Astrocyte of the spinal cord (primary cell): ENCODE data around the gene TRIM38.

Experiments
- DNase-seq: peaks from one replicate; pipeline ENCODE4 v3.0.0; 2011; ENCODE audit warnings: low read depth, low spot score
- H3K4me3 ChIP-seq: 2 replicates; pipeline ENCODE4 v1.5.1; 2011; ENCODE audit warnings: low read depth, mild to moderate bottlenecking, low read length, moderate library complexity
- in situ Hi-C: cut with HindIII; loops from 2 replicates; pipeline ENCODE4 v1.10.0; 2017; ENCODE audit warnings: low sequenced_read_pairs
- TF ChIP-seq, protein P1 (sequence below): IDR thresholded peaks from 2 replicates; pipeline ENCODE4 v1.5.1; 2012; ENCODE audit warnings: low read depth, mild to moderate bottlenecking, low read length, inconsistent platforms

The TRIM38 gene

GRCh38 chr6:25975923-25976560 lies 13.4 kb downstream of the TRIM38 start:
- in situ Hi-C loops: no loop called here
- no peak overlapping the region for H3K4me3 ChIP-seq
- DNase-seq: no peak
- TF ChIP-seq, protein P1, sequence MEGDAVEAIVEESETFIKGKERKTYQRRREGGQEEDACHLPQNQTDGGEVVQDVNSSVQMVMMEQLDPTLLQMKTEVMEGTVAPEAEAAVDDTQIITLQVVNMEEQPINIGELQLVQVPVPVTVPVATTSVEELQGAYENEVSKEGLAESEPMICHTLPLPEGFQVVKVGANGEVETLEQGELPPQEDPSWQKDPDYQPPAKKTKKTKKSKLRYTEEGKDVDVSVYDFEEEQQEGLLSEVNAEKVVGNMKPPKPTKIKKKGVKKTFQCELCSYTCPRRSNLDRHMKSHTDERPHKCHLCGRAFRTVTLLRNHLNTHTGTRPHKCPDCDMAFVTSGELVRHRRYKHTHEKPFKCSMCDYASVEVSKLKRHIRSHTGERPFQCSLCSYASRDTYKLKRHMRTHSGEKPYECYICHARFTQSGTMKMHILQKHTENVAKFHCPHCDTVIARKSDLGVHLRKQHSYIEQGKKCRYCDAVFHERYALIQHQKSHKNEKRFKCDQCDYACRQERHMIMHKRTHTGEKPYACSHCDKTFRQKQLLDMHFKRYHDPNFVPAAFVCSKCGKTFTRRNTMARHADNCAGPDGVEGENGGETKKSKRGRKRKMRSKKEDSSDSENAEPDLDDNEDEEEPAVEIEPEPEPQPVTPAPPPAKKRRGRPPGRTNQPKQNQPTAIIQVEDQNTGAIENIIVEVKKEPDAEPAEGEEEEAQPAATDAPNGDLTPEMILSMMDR: no peak

- no peak overlapping the region for H3K4me3 ChIP-seq
- no peak for DNase-seq
- TF ChIP-seq, protein P1: no peak
- in situ Hi-C loops: no loop called here
These were observed 18.3 kb downstream of the TRIM38 start for GRCh38 chr6:25980935-25981334.

DNA sequence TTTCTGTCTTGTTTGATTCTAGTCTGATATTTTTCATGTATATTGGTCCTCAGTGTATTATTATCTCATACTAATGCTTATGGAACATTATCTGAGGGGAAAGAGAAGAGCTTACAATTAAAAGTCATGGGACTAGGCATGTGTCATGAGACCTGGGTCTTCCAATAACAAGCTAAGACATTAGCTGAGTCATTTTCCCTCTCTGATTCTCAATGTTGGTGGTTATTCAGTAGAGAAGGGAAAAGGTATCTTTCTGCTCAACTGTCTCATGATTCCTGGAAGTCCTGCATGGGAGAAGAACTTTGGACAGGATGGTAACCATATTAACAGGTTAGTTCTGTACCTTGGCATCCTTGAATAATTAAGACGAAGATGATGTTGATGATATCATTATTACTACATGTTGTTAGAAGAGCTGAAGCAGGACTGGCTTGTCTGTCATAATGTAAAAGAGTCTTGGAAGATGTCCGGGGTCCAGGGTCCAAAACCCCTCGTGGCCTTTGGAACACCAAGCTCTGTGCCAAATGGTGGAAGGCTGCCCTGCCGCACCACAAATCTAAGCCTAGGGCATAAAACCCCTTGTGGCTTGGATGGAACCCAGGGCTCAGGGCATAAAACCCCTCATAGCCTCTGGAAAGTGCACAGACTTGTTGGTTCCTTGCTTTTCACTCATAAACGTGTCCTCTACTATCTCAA lies 19.1 kb downstream of the TRIM38 start:
- no peak for DNase-seq
- in situ Hi-C loops: no loop called here
- TF ChIP-seq, protein P1: no peak
- H3K4me3 ChIP-seq: no peak overlapping the region

GRCh38 chr6:25984265-25984664 lies 21.7 kb downstream of the TRIM38 start:
- TF ChIP-seq, protein P1: no peak
- in situ Hi-C loops: no loop called here
- DNase-seq: no peak
- no peak overlapping the region for H3K4me3 ChIP-seq

DNA sequence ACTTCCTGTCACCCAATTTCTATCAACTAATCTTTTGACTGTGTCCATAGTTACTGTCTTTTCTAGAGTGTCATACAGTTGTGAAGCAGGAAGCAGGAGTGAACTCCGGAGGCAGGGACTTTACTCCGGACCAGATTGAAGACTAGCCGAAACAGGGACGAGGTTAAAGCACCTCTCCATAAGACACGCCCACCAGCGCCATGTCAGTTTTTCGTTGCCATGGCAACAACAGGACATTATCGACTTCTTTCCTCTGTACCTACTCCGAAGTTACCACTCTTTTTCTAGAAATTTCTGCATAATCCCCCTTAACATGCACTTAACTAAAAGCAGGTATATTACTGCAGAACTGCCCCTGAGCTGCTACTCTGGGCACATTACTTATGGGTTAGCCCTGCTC lies 25.2 kb downstream of the TRIM38 start:
- in situ Hi-C loops: no loop called here
- no peak overlapping the region for H3K4me3 ChIP-seq

DNA sequence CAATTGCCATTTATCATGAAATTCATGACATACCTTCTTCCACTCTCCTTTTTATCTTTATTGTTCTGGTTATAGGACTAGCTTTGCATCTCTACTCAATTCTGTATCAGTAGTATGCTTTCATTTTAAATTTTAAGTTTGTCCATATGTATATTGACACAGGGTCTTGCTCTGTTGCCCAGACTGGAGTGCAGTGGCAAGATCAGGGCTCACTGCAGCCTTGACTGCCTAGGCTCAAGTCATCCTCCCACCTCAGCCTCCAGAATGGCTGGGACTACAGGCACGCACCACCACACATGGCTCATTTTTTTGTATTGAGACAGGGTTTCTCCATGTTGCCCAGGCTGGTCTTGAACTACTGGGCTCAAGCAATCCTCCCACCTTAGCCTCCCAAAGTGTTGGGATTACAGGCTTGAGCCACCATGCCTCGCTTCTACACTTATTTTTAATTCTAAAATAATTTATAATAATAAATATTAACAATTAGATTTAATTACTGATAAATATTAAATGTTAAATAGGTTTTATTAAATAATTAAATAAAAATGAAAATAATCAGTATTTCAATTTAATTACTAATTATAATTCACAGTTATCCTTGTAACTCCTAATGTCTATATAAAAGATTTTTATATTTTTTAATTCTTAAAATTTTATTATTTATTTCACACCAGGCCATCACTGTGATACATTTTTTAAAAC lies 27.7 kb downstream of the TRIM38 start:
- H3K4me3 ChIP-seq: no peak overlapping the region
- in situ Hi-C loops: no loop called here
- TF ChIP-seq, protein P1: no peak
- DNase-seq: no peak

More for the DNA sequence above, 25.2 kb downstream of the TRIM38 start:
- DNase-seq: no peak
- TF ChIP-seq, protein P1: no peak
